DOHH2 (cell line): Measurements from ENCODE around the gene CUL9.
A peak's percentile ranks its signal among the peaks of the same experiment; 100 is the strongest.

Experiments used
- H3F3A ChIP-seq: fragments of 200-600 bp; sonication (generic), shearing (Covaris generic); 2 replicates; pipeline ENCODE4 v1.6.0; 2016; ENCODE audit warnings: antibody characterized with exemption, mild to moderate bottlenecking; ENCODE audit not compliant: control insufficient read depth, insufficient read depth
- H3K27ac ChIP-seq: fragments of 200-600 bp; sonication (generic); 2 replicates; pipeline ENCODE4 v1.5.1; 2014; ENCODE audit warnings: low read depth, mild to moderate bottlenecking, low read length, moderate library complexity
- H3K27me3 ChIP-seq: fragments of 200-600 bp; sonication (generic); 2 replicates; pipeline ENCODE4 v1.6.1; 2014; ENCODE audit warnings: mild to moderate bottlenecking, low read length, mixed read lengths; ENCODE audit not compliant: control insufficient read depth
- H3K36me3 ChIP-seq: fragments of 200-600 bp; sonication (generic); 2 replicates; pipeline ENCODE4 v1.6.1; 2014; ENCODE audit warnings: mild to moderate bottlenecking, low read length, moderate library complexity, mixed read lengths; ENCODE audit not compliant: control insufficient read depth
- H3K4me1 ChIP-seq: fragments of 200-600 bp; sonication (generic); 2 replicates; pipeline ENCODE4 v1.6.1; 2014; ENCODE audit warnings: mild to moderate bottlenecking, low read length, mixed read lengths; ENCODE audit not compliant: control insufficient read depth
- H3K4me2 ChIP-seq: fragments of 200-600 bp; sonication (generic); 2 replicates; pipeline ENCODE4 v1.6.0; 2014; ENCODE audit warnings: mild to moderate bottlenecking, low read length, moderate library complexity
- H3K4me3 ChIP-seq: fragments of 200-600 bp; sonication (generic); 2 replicates; pipeline ENCODE4 v1.5.1; 2014; ENCODE audit warnings: mild to moderate bottlenecking, low read length, mixed read lengths
- H3K79me2 ChIP-seq: fragments of 200-600 bp; sonication (generic); 2 replicates; pipeline ENCODE4 v1.6.1; 2014; ENCODE audit warnings: mild to moderate bottlenecking, low read length, mixed read lengths; ENCODE audit not compliant: control insufficient read depth
- H3K9me2 ChIP-seq: fragments of 200-600 bp; sonication (generic); replicated peaks from 2 replicates; pipeline ENCODE4 v1.6.1; 2014; ENCODE audit warnings: mild to moderate bottlenecking, low read length, mixed read lengths; ENCODE audit not compliant: control insufficient read depth
- H3K9me3 ChIP-seq: fragments of 200-600 bp; sonication (generic); 2 replicates; pipeline ENCODE4 v1.6.1; 2014; ENCODE audit warnings: antibody characterized with exemption, low read length, mixed read lengths; ENCODE audit not compliant: control insufficient read depth, insufficient read depth
- H4K20me1 ChIP-seq: fragments of 200-600 bp; sonication (generic); 2 replicates; pipeline ENCODE4 v1.6.0; 2014; ENCODE audit warnings: low read depth, mild to moderate bottlenecking, antibody characterized with exemption, low read length, moderate library complexity; ENCODE audit not compliant: control insufficient read depth, insufficient read depth
- CTCF ChIP-seq: fragments of 200-600 bp; sonication (generic); IDR thresholded peaks from one replicate; pipeline ENCODE4 v1.5.1; 2014; ENCODE audit warnings: antibody characterized with exemption, mild to moderate bottlenecking, low read depth, low read length; ENCODE audit not compliant: poor library complexity, severe bottlenecking
- EZH2phosphoT487 ChIP-seq: fragments of 200-600 bp; sonication (generic); IDR thresholded peaks from 2 replicates; pipeline ENCODE4 v1.6.1; 2017; ENCODE audit warnings: borderline replicate concordance, mild to moderate bottlenecking, antibody characterized with exemption, low read length, moderate library complexity, mixed read lengths

Gene CUL9

GRCh38 chr6:43163899-43164298, 18.1 kb upstream of the CUL9 start:
- Histone ChIP-seq H3F3A (0 out of 2 replicates have a peak, but pooled peaks cover 2% of the 10 kb centered on the region), H3K79me2 (no peaks in the 10 kb centered on the region), H3K9me3 (no peaks in the 10 kb centered on the region), H3K36me3 (no peaks in the 10 kb centered on the region), H3K27ac (no peak overlapping the region), H3K9me2 (no peaks in the 10 kb centered on the region), H3K4me1 (no peaks in the 10 kb centered on the region), H3K4me3 (no peak overlapping the region), H3K4me2 (no peak overlapping the region), H4K20me1 (no peaks in the 10 kb centered on the region), H3K27me3 (no peaks in the 10 kb centered on the region)
- TF ChIP-seq CTCF (no peak), EZH2phosphoT487 (no peak)

- peaks cover 32% of the 10 kb centered on the region for H3K36me3 ChIP-seq
- peak overlapping the region; percentile 71 for H3K4me2 ChIP-seq
- peaks cover 14% of the 10 kb centered on the region for H3F3A ChIP-seq
- H3K4me1 ChIP-seq = peaks cover 32% of the 10 kb centered on the region
- H3K9me3 ChIP-seq = no peaks in the 10 kb centered on the region
- H4K20me1 ChIP-seq = peaks cover 24% of the 10 kb centered on the region
- no peaks in the 10 kb centered on the region for H3K9me2 ChIP-seq
- H3K79me2 ChIP-seq = peaks cover 37% of the 10 kb centered on the region
- H3K27me3 ChIP-seq = no peaks in the 10 kb centered on the region
- peak overlapping the region; percentile 85 for H3K4me3 ChIP-seq
- peak overlapping the region; percentile 23 for H3K27ac ChIP-seq
- TF ChIP-seq CTCF (no peak), EZH2phosphoT487 (no peak)
Observed at GRCh38 chr6:43170417-43170930, 11.5 kb upstream of the CUL9 start.

- H3K27me3 ChIP-seq = no peaks in the 10 kb centered on the region
- TF ChIP-seq EZH2phosphoT487 (no peak), CTCF (peak; percentile 40)
- H3K79me2 ChIP-seq = peaks cover 44% of the 10 kb centered on the region
- peak within 1 kb of the TSS; percentile 74 for H3K4me2 ChIP-seq
- peaks cover 32% of the 10 kb centered on the region for H3K4me1 ChIP-seq
- H4K20me1 ChIP-seq = peaks cover 28% of the 10 kb centered on the region
- H3K27ac ChIP-seq = peak within 1 kb of the TSS; percentile 46
- H3F3A ChIP-seq = peaks cover 14% of the 10 kb centered on the region
- H3K9me3 ChIP-seq = no peaks in the 10 kb centered on the region
- H3K36me3 ChIP-seq = peaks cover 38% of the 10 kb centered on the region
- H3K4me3 ChIP-seq = peak within 1 kb of the TSS; percentile 85
- no peaks in the 10 kb centered on the region for H3K9me2 ChIP-seq
Observed at GRCh38 chr6:43170931-43171706, 10.9 kb upstream of the CUL9 start, which contains the start of gene SRF. TSS of gene SRF (plus strand) at chr6:43171269. CDS start at chr6:43171657, 388 bp downstream.
